ENCODE data around the gene GPR42.

The GPR42 gene

GRCh38 chr19:35396240-35396885 lies 25.5 kb downstream of the GPR42 start:
- no peaks in the 10 kb centered on the region for H3K4me1 ChIP-seq (ENCODE audit: control insufficient read depth, insufficient read depth, low read length)
- POLR2A ChIA-PET: no interaction called here
- H3K27ac ChIP-seq (ENCODE audit: extremely low read depth, low read depth, low read length): no peak overlapping the region
- TF ChIP-seq ZNF707 (tag by site-specific recombination; IDR thresholded peaks at IDR 0.05): no peak
- TF ChIP-seq KLF17 (tag by site-specific recombination; IDR thresholded peaks at IDR 0.05): no peak
- no peak for TF ChIP-seq HOXD13 (CRISPR knock-in tag; IDR thresholded peaks at IDR 0.05; ENCODE audit: borderline replicate concordance)
- no peak for TF ChIP-seq OVOL3 (tag by site-specific recombination; IDR thresholded peaks at IDR 0.05)
- no peak for TF ChIP-seq ZNF416 (tag by site-specific recombination; IDR thresholded peaks at IDR 0.05)
- no peak for TF ChIP-seq ZNF362 (tag by site-specific recombination; IDR thresholded peaks at IDR 0.05)
- no peak for TF ChIP-seq GLIS2 (tag by site-specific recombination; IDR thresholded peaks at IDR 0.05)
- TF ChIP-seq ZNF664 (tag by site-specific recombination; IDR thresholded peaks at IDR 0.05): no peak
- TF ChIP-seq HIC1 (tag by site-specific recombination; IDR thresholded peaks at IDR 0.05): no peak
- no peak for TF ChIP-seq MYNN (tag by site-specific recombination; IDR thresholded peaks at IDR 0.05; ENCODE audit: borderline replicate concordance)
- no peak for TF ChIP-seq ZNF776 (tag by site-specific recombination; IDR thresholded peaks at IDR 0.05; ENCODE audit: borderline replicate concordance)
- no peak for TF ChIP-seq ZNF133 (tag by site-specific recombination; IDR thresholded peaks at IDR 0.05)
- TF ChIP-seq ZBTB7A (tag by site-specific recombination; IDR thresholded peaks at IDR 0.05; ENCODE audit: low read depth): no peak
- CTCF ChIA-PET: interaction anchor here (0.6 to 0.7 kb wide), 3 partner anchors 34 to 265 kb away, joined by 3 read pairs; no protein-coding TSS in a partner anchor
- no peak overlapping the region for H3K4me3 ChIP-seq (ENCODE audit: low read depth, low read length)
- H3K36me3 ChIP-seq (ENCODE audit: control insufficient read depth in 2 of 2, insufficient read depth in 1 of 2, low read length in 2 of 2): peaks cover 0 to 3% of the 10 kb centered on the region in 2 experiments; a peak in 1 of 3 replicates
- H3K9me3 ChIP-seq (ENCODE audit: control insufficient read depth, insufficient read depth, low read depth, low read length): peaks cover 2% of the 10 kb centered on the region; the same call in 1 of the 2 replicates

GRCh38 chr19:35397064-35397463 lies 26.2 kb downstream of the GPR42 start:
- CTCF ChIA-PET: interaction anchor here (0.9 kb wide), 1 partner anchor 44 kb away, joined by 3 read pairs; no protein-coding TSS in a partner anchor
- Histone ChIP-seq H3K27ac (ENCODE audit: extremely low read depth, low read depth, low read length) (no peak overlapping the region), H3K4me1 (ENCODE audit: control insufficient read depth, insufficient read depth, low read length) (no peaks in the 10 kb centered on the region), H3K36me3 (ENCODE audit: control insufficient read depth in 2 of 2, insufficient read depth in 1 of 2, low read length in 2 of 2) (peaks cover 0 to 3% of the 10 kb centered on the region in 2 experiments; a peak in 1 of 3 replicates), H3K9me3 (ENCODE audit: control insufficient read depth, insufficient read depth, low read depth, low read length) (peaks cover 2% of the 10 kb centered on the region; the same call in 1 of the 2 replicates), H3K4me3 (ENCODE audit: low read depth, low read length) (no peak overlapping the region)
- POLR2A ChIA-PET: no interaction called here
- TF ChIP-seq ZNF768 (tag by site-specific recombination; IDR thresholded peaks at IDR 0.05) (no peak), REST (tag by site-specific recombination; IDR thresholded peaks at IDR 0.05) (no peak), ZNF335 (tag by site-specific recombination; conservative IDR thresholded peaks at IDR 0.05) (no peak), ZNF48 (tag by site-specific recombination; IDR thresholded peaks at IDR 0.05) (no peak), ZNF600 (tag by site-specific recombination; IDR thresholded peaks at IDR 0.05) (no peak), ELK4 (IDR thresholded peaks at IDR 0.05; ENCODE audit: borderline replicate concordance, low read depth, low read length) (no peak), KLF1 (tag by site-specific recombination; IDR thresholded peaks at IDR 0.05) (no peak), BCL11B (tag by site-specific recombination; IDR thresholded peaks at IDR 0.05; ENCODE audit: low read depth) (no peak), ZNF423 (tag by site-specific recombination; IDR thresholded peaks at IDR 0.05) (no peak), ZNF26 (tag by site-specific recombination; IDR thresholded peaks at IDR 0.05) (no peak), REPIN1 (tag by site-specific recombination; IDR thresholded peaks at IDR 0.05; ENCODE audit: low read depth) (no peak)
